ENCODE measurements around the gene AATK. TPM values are rescaled to one million over a fixed set of nuclear protein-coding genes. Genes with fewer than 3 reads are reported as not detected.
A peak's percentile ranks its signal among the peaks of the same experiment; 100 is the strongest.

The AATK gene
- total and polyA plus RNA-seq, 9 of the 15 experiments (the other 6 are each of a cell fraction or from before 2014, with no cell fraction given), result 0.11 to 0.55 (median 0.38) TPM; not detected in 5

GRCh38 chr17:81153340-81153803, 12.6 kb downstream of the AATK start (continued):
- TF ChIP-seq ZNF274 (IDR thresholded peaks at IDR 0.05; ENCODE audit: borderline replicate concordance, low read depth, low read length) (no peak), TBL1XR1 (IDR thresholded peaks at IDR 0.05; ENCODE audit: low read length in 2 of 2) (0 out of 4 replicates have a peak, but pooled peaks of 1 of the 2 experiments have one; percentile 42), ESRRB (CRISPR knock-in tag; IDR thresholded peaks at IDR 0.05; ENCODE audit: borderline replicate concordance) (no peak), FOS (IDR thresholded peaks at IDR 0.05; ENCODE audit: extremely low read depth, insufficient read length) (no peak), NKRF (IDR thresholded peaks at IDR 0.05; ENCODE audit: borderline replicate concordance) (peak; percentile 27; the same call in 1 of the 2 replicates), MED1 (CRISPR knock-in tag; IDR thresholded peaks at IDR 0.05; ENCODE audit: borderline replicate concordance) (no peak), DIDO1 (tag; IDR thresholded peaks at IDR 0.05; ENCODE audit: low read depth) (no peak), SMAD2 (IDR thresholded peaks at IDR 0.05; ENCODE audit: low read depth, low read length) (no peak), ZNF766 (CRISPR knock-in tag; conservative IDR thresholded peaks at IDR 0.05) (no peak), ZNF217 (CRISPR knock-in tag; IDR thresholded peaks at IDR 0.05) (no peak), ZBTB43 (CRISPR knock-in tag; IDR thresholded peaks at IDR 0.05) (no peak), SUPT5H (IDR thresholded peaks at IDR 0.05) (no peak), ZNF354B (CRISPR knock-in tag; IDR thresholded peaks at IDR 0.05) (no peak), MEIS2 (IDR thresholded peaks at IDR 0.05; ENCODE audit: partially characterized antibody) (peak; percentile 42), PURB (CRISPR knock-in tag; IDR thresholded peaks at IDR 0.05; ENCODE audit: low read depth) (no peak), TCFL5 (CRISPR knock-in tag; conservative IDR thresholded peaks at IDR 0.05) (no peak), ZNF280B (CRISPR knock-in tag; IDR thresholded peaks at IDR 0.05) (no peak), PML (IDR thresholded peaks at IDR 0.05; ENCODE audit: low read length) (no peak), FOXK1 (CRISPR knock-in tag; IDR thresholded peaks at IDR 0.05; ENCODE audit: borderline replicate concordance) (no peak), ZNF324 (CRISPR knock-in tag; IDR thresholded peaks at IDR 0.05) (no peak), CREB5 (CRISPR knock-in tag; IDR thresholded peaks at IDR 0.05) (no peak), ZNF449 (CRISPR knock-in tag; IDR thresholded peaks at IDR 0.05) (no peak)
